CD4-positive, CD25-positive, alpha-beta regulatory T cell (primary cell): ENCODE measurements around the gene ABHD4. TPM values are rescaled to one million over a fixed set of nuclear protein-coding genes. Genes with fewer than 3 reads are reported as not detected.

ENCODE experiments used
- ATAC-seq, 2 donors: fragments of 150-1000 bp; cut with Tn5 transposase; one replicate each; pipeline ENCODE4 v1.10.0; 2021; ENCODE audit warnings: low read depth in 2 of 2, moderate number of reproducible peaks in 2 of 2, moderate library complexity in 1 of 2
- DNase-seq, 3 donors: peaks; one replicate each; pipeline versions ENCODE4 v3.0.0 to v3.0.0-alpha.2; 2012 to 2022; ENCODE audit warnings: mixed read lengths in 1 of 3
- H3K27ac ChIP-seq: one replicate; pipeline ENCODE4 v1.7.0; 2013; ENCODE audit warnings: mild to moderate bottlenecking, low read length; ENCODE audit not compliant: insufficient read depth, poor library complexity, severe bottlenecking
- H3K27me3 ChIP-seq: one replicate; pipeline ENCODE4 v1.7.0; 2013; ENCODE audit warnings: low read length; ENCODE audit not compliant: control insufficient read depth, insufficient read depth
- H3K36me3 ChIP-seq: one replicate; pipeline ENCODE4 v1.7.0; 2013; ENCODE audit warnings: mild to moderate bottlenecking, low read length, moderate library complexity; ENCODE audit not compliant: control insufficient read depth, insufficient read depth
- H3K4me1 ChIP-seq: 2 replicates; pipeline ENCODE4 v1.7.0; 2013; ENCODE audit warnings: mild to moderate bottlenecking, low read length; ENCODE audit not compliant: insufficient read depth, control insufficient read depth, poor library complexity, severe bottlenecking
- H3K4me3 ChIP-seq: one replicate; pipeline ENCODE4 v1.7.0; 2013; ENCODE audit warnings: low read depth, mild to moderate bottlenecking, low read length, moderate library complexity
- H3K9me3 ChIP-seq, 2 experiments: 1 replicate in 1 of 2; 2 replicates in 1 of 2; pipeline ENCODE4 v1.7.0; 2013; ENCODE audit warnings: low read length in 2 of 2, mild to moderate bottlenecking in 1 of 2, moderate library complexity in 1 of 2; ENCODE audit not compliant: control insufficient read depth in 2 of 2
- H3K27ac Mint-ChIP-seq, 3 donors: one replicate each; pipeline ENCODE4 v1.8.0; 2020 to 2022; ENCODE audit warnings: mild to moderate bottlenecking in 3 of 3, mixed read lengths in 3 of 3, moderate library complexity in 2 of 3
- H3K27me3 Mint-ChIP-seq: one replicate; pipeline ENCODE4 v1.8.0; 2022; ENCODE audit warnings: mild to moderate bottlenecking, mixed read lengths
- H3K36me3 Mint-ChIP-seq: one replicate; pipeline ENCODE4 v1.8.0; 2020; ENCODE audit warnings: mixed read lengths
- H3K4me1 Mint-ChIP-seq, 4 donors: one replicate each; pipeline ENCODE4 v1.8.0; 2020 to 2022; ENCODE audit warnings: mixed read lengths in 4 of 4, mild to moderate bottlenecking in 1 of 4
- H3K4me3 Mint-ChIP-seq, 4 donors: one replicate each; pipeline ENCODE4 v1.8.0; 2020 to 2022; ENCODE audit warnings: mild to moderate bottlenecking in 4 of 4, mixed read lengths in 4 of 4, moderate library complexity in 3 of 4
- H3K9me3 Mint-ChIP-seq, 7 donors: one replicate each; pipeline ENCODE4 v1.8.0; 2020 to 2022; ENCODE audit warnings: mixed read lengths in 7 of 7, mild to moderate bottlenecking in 3 of 7, moderate library complexity in 2 of 7
- polyA plus RNA-seq, 4 donors: library from polyadenylated mRNA; unstranded; fragments of 300-500 nt; fragmentation: Illumina TruSeq; gene quantifications; one replicate each; pipeline ENCODE4 v1.2.3, GENCODE V29; 2021
- total RNA-seq: library from RNA; stranded (reverse); gene quantifications from one replicate; pipeline ENCODE4 v1.2.3, GENCODE V29; 2022

The ABHD4 gene
- total and polyA plus RNA-seq, 5 donors from 2014 or later, result 10.1 to 13.4 (median 10.7) TPM

DNA sequence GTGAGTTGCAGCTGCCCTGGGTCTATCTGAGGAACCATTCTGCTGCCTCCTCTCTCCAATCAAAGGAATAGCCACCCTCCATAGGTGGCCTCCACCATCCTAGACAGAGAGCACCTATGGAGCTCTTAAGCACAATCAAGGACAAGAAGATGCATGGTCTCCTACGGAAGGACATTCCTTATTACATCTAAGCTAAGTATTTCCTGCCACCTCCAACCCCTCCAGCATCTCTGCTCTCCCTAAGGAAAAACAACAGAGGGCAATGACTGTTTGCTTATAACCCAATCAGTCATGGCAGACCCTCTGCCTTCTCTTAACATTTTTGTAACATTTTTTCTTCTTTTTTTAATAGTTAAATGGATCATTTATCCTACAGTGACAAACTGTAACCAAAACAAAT, 60.8 kb downstream of the ABHD4 start:
- Histone ChIP-seq H3K27me3 (no peaks in the 10 kb centered on the region), H3K27ac (no peak overlapping the region), H3K36me3 (no peaks in the 10 kb centered on the region), H3K9me3 (no peaks in the 10 kb centered on the region), H3K4me3 (no peak overlapping the region), H3K4me1 (no peaks in the 10 kb centered on the region)
- Mint-ChIP-seq H3K27ac (no peak overlapping the region), H3K36me3 (no peaks in the 10 kb centered on the region), H3K27me3 (peaks cover 12% of the 10 kb centered on the region), H3K9me3 (no peaks in the 10 kb centered on the region), H3K4me3 (no peak overlapping the region), H3K4me1 (no peaks in the 10 kb centered on the region)
- ATAC-seq, result no peak
- DNase-seq, result no peak

DNA sequence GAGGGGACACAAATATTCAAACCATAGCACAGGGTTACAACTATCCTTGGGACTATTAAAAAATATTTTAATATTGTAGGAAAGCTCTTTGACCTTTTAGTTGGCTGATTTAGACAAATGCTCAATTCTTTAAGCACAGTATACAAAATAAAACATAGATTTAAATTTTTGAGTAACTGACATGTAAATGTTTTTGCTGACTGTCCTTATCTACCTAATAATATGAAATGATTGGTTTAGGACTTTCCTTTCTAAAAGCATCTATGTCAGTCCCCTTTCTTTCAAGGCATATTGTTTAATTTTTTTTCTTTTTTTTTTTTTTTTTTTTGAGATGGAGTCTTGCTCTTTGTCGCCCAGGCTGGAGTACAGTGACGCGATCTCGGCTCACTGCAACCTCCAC, 62.6 kb downstream of the ABHD4 start:
- Mint-ChIP-seq H3K4me1 (no peaks in the 10 kb centered on the region), H3K4me3 (no peak overlapping the region), H3K36me3 (no peaks in the 10 kb centered on the region), H3K27ac (no peak overlapping the region), H3K27me3 (peaks cover 14% of the 10 kb centered on the region), H3K9me3 (no peaks in the 10 kb centered on the region)
- DNase-seq (no peak), ATAC-seq (no peak)
- Histone ChIP-seq H3K27me3 (no peaks in the 10 kb centered on the region), H3K4me1 (no peaks in the 10 kb centered on the region), H3K36me3 (no peaks in the 10 kb centered on the region), H3K9me3 (no peaks in the 10 kb centered on the region), H3K4me3 (no peak overlapping the region), H3K27ac (no peak overlapping the region)

Other genes starting within 250 kb of the ABHD4 start
- 81.8 TPM for gene DAD1, start 9.1 kb upstream of the ABHD4 start, total RNA-seq
- 100 to 1,000 TPM; 630 to 720 (median 697) TPM for gene DAD1, start 9.1 kb upstream of the ABHD4 start, polyA plus RNA-seq
- gene OR6J1, start 46.1 kb downstream of the ABHD4 start, total RNA-seq, result not detected
- gene OR6J1, start 46.1 kb downstream of the ABHD4 start, polyA plus RNA-seq, result not detected
- 155 TPM for gene OXA1L, start 168.4 kb downstream of the ABHD4 start, total RNA-seq
- gene OXA1L, start 168.4 kb downstream of the ABHD4 start, polyA plus RNA-seq, result 10 to 100 TPM; 62.6 to 85.2 (median 75.6) TPM
- not detected for gene SLC7A7, start 217.1 kb downstream of the ABHD4 start, total RNA-seq
- under 1 TPM; 0.21 to 0.61 (median 0.50) TPM for gene SLC7A7, start 217.1 kb downstream of the ABHD4 start, polyA plus RNA-seq
- 35.7 TPM for gene MRPL52, start 231.6 kb downstream of the ABHD4 start, total RNA-seq
- 100 to 1,000 TPM; 129 to 148 (median 138) TPM for gene MRPL52, start 231.6 kb downstream of the ABHD4 start, polyA plus RNA-seq
- 1.0 TPM for gene MMP14, start 238.3 kb downstream of the ABHD4 start, total RNA-seq
- not detected for gene MMP14, start 238.3 kb downstream of the ABHD4 start, polyA plus RNA-seq